AG10803 (cell line): ENCODE data around the gene CAPNS2.
A peak's percentile ranks its signal among the peaks of the same experiment; 100 is the strongest.

Experiments
- DNase-seq: peaks from one replicate; pipeline ENCODE4 v3.0.0; 2010; ENCODE audit warnings: low read depth
- H3K4me3 ChIP-seq: 2 replicates; pipeline ENCODE4 v1.5.1; 2011; ENCODE audit warnings: mild to moderate bottlenecking, low read length, control low read depth
- TF ChIP-seq, protein P1 (sequence below): conservative IDR thresholded peaks from 2 replicates; pipeline ENCODE4 v1.5.1; 2011; ENCODE audit warnings: mild to moderate bottlenecking, low read length, control low read depth, inconsistent platforms

Gene CAPNS2

DNA sequence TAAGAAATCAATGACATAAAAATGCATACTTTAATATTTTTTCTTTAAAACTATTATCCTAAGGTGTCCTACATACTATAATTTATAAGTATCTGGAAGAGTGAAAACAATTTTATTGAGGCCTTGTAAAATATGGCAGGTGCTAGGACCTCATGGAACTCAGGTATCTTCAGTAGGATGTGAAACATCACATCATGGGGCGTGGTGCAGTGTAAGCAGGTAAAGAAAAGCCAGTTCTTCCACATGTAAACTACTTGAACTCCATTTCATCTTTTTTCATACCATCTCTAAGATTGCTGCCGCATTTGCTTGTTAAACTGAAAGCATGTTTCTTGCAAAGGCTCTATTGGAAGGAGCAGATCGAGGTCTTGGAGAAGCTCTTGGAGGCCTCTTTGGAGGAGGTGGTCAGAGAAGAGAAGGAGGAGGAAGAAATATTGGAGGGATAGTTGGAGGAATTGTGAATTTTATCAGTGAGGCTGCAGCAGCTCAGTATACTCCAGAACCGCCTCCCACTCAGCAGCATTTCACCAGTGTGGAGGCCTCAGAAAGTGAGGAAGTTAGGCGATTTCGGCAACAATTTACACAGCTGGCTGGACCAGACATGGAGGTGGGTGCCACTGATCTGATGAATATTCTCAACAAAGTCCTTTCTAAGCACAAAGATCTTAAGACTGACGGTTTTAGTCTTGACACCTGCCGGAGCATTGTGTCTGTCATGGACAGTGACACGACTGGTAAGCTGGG is at the start of gene CAPNS2:
TSS of gene CAPNS2 (plus strand) at position 253 of the 744 bp plus-strand sequence. CDS start at position 326, 73 bp downstream.
- no peak within 1 kb of the TSS for H3K4me3 ChIP-seq
- DNase-seq: no peak
- TF ChIP-seq, protein P1, sequence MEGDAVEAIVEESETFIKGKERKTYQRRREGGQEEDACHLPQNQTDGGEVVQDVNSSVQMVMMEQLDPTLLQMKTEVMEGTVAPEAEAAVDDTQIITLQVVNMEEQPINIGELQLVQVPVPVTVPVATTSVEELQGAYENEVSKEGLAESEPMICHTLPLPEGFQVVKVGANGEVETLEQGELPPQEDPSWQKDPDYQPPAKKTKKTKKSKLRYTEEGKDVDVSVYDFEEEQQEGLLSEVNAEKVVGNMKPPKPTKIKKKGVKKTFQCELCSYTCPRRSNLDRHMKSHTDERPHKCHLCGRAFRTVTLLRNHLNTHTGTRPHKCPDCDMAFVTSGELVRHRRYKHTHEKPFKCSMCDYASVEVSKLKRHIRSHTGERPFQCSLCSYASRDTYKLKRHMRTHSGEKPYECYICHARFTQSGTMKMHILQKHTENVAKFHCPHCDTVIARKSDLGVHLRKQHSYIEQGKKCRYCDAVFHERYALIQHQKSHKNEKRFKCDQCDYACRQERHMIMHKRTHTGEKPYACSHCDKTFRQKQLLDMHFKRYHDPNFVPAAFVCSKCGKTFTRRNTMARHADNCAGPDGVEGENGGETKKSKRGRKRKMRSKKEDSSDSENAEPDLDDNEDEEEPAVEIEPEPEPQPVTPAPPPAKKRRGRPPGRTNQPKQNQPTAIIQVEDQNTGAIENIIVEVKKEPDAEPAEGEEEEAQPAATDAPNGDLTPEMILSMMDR: no peak

DNA sequence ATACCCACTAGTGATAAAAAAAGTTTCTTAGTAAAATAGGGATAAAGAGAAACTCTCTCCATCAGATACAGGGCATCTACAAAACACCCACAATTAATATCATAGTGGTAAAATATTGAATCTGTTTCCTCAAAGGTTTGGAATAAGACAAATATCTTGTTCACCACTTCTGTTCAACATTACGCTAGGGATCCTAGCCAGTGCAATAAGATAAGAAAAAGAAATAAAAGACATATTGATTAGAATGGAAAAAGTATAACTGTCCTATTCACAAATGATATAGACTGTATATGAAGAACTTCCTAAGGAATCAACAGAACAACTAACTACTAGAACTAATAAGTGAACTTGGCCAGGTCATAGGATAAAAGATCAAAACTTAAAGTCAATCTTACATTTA is 44.7 kb upstream of the CAPNS2 start:
- DNase-seq: no peak
- no peak overlapping the region for H3K4me3 ChIP-seq
- TF ChIP-seq, protein P1: no peak

DNA sequence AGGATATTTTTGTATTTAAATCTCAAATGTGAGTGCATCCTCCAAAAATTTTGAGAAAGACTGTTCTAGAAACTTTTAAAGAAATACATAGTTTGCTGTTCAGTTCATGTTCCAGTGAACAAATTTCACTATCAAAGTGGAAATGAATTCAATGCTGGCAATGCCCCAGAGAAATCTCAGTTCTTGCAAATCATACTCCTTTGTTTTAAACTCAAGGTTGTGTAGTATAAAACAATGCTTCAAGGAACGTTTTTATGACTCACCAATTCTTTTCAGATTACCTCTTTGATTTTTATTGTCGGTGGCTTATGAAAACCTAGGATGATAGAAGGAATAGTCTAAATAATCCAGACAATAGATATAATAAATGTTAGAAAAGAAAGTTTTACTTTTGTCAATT is 40.0 kb upstream of the CAPNS2 start:
- H3K4me3 ChIP-seq: no peak overlapping the region
- TF ChIP-seq, protein P1: no peak
- DNase-seq: no peak

DNA sequence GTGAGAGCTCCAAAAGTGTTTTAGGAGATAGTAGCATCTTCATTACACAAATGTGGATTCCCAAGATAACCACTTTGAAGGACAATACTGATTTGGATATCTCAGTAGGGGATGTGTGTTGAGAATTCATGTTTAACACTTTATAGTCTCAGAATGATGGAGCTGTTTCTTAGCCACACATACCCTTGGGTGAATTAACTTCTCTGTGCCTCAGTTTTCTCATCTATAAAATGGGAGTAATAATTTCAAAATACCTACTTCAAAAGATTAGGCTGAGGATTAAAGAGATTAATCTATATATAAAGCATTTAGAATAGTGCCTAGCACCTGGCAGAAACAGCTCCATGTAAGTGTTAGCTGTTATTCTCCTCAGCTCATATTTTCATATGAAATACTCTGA is 38.6 kb upstream of the CAPNS2 start:
- DNase-seq: no peak
- H3K4me3 ChIP-seq: no peak overlapping the region
- TF ChIP-seq, protein P1: no peak

DNA sequence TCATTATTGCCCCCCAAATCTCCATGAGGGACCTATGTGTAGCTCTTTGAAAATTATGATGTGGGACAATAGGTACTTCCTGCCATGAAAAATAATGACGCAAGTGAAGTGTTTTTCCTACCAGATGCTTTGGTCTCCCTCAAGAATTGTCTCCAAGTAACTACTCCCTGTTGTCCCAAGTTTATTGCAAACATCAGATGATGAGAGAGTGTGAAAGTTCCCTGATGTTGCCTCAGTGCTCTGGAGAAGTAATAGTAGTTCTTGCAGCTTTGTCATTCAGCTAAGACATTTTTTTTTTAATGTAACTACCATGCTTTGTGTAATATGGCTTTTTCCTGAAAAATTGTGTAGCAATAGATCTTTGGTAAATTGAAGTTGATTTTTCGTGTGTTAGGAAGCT is 37.5 kb upstream of the CAPNS2 start:
- DNase-seq: peak; percentile 55

DNA sequence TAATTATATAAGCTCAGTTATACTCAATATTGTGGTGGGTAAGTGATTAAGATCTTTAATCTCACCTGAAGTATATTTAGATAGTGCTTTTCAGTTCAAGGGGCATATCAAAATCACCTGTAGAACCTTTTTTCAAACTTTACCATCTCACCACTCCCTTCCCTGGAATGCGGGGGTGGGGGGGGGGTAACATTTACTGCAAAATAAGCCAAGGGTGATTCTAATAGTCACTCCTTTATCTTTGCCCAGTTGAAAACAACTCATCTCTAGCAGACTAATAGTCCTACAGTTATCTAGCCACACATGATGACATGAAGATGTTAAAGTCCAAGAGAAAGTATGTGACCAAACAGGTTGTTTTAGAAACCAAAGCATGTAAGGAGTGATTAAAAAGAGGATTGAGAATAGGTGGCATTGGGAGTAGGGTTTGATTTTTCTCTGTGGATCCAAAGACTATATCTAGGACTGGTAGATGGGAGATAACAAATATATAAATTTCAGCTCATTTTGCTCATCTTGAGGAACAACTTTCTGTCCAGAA is 36.1 kb upstream of the CAPNS2 start:
- DNase-seq: no peak
- TF ChIP-seq, protein P1: no peak
- no peak overlapping the region for H3K4me3 ChIP-seq

More for the DNA sequence above, 37.5 kb upstream of the CAPNS2 start:
- TF ChIP-seq, protein P1: no peak
- H3K4me3 ChIP-seq: no peak overlapping the region

DNA sequence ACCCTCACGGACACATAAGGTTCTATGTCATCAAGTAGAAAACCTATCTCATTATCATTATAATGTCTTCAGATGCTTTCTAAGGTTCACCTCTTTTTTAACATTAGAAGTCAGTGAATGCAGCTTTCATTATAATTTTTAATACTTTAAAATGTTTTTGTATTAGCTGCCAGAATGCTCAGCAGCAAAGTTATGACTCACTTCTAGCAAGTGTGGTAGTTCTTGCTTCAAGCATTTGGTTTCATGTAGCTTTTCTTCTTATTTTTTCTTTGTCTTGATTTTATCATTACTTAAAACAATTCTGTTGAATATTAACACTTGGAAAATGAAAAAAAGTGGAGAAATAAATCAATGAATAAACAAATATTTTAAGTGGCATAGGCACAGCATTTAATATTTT is 34.3 kb upstream of the CAPNS2 start:
- TF ChIP-seq, protein P1: no peak

More for the DNA sequence above, 34.3 kb upstream of the CAPNS2 start:
- H3K4me3 ChIP-seq: no peak overlapping the region
- DNase-seq: peak; percentile 24
